HCT116 (cell line): ENCODE results near the gene ANO6. TPM values are rescaled to one million over a fixed set of nuclear protein-coding genes. Genes with fewer than 3 reads are reported as not detected.

Experiments used
- ATAC-seq: fragments of 200-7000 bp; cut with Tn5 transposase; 2 replicates; pipeline ENCODE4 v1.9.1; 2020; ENCODE audit warnings: mild to moderate bottlenecking, moderate library complexity
- BruUV-seq: library from RNA; stranded (reverse); fragments of 400-500 nt; replicated peaks from 2 replicates; lab custom pipeline; 2021; lab: Mats Ljungman, UMichigan
- CTCF ChIA-PET: fragments of 300-600 bp; sonication (Branson Sonifier 250); formaldehyde crosslinking; loops from one replicate; lab custom pipeline; 2021; ENCODE audit warnings: antibody characterized with exemption; lab: Charles Lee
- POLR2A ChIA-PET: fragments of 300-600, 350-600 bp; sonication (Branson Sonifier 250); formaldehyde crosslinking; loops from one replicate; lab custom pipeline; 2021; ENCODE audit warnings: antibody characterized with exemption; lab: Charles Lee
- RAD21 ChIA-PET, 2 experiments: fragments of 300-600 bp; sonication (Branson Sonifier 250); formaldehyde crosslinking; loops; one replicate each; lab custom pipeline; 2023; ENCODE audit warnings: low total read pairs in 2 of 2; ENCODE audit not compliant: uncharacterized antibody in 2 of 2, unreplicated experiment in 2 of 2, low non-redundant PET in 1 of 2; lab: Charles Lee
- DNase-seq: peaks from one replicate; pipeline ENCODE4 v3.0.0-alpha.2; 2010; ENCODE audit warnings: low read depth, low spot score
- H2AFZ ChIP-seq: fragments of 200-600 bp; shearing (Covaris generic), sonication (generic); 2 replicates; pipeline ENCODE4 v1.6.1; 2017; ENCODE audit warnings: low read depth, mixed run types, mixed read lengths, antibody characterized with exemption, low read length; ENCODE audit not compliant: poor library complexity, severe bottlenecking
- H3K27ac ChIP-seq: 2 replicates; pipeline ENCODE4 v1.5.1; 2012; ENCODE audit warnings: low read depth, low read length
- H3K27me3 ChIP-seq: fragments of 200-600 bp; sonication (generic); 2 replicates; pipeline ENCODE4 v1.6.1; 2016; ENCODE audit warnings: mixed run types, low read length, mixed read lengths; ENCODE audit not compliant: insufficient read depth
- H3K36me3 ChIP-seq, 2 experiments: fragments of 200-500 bp in 1 of 2; fragments of 200-600 bp in 1 of 2; sonication (Bioruptor generic) in 1 of 2; sonication (generic) in 1 of 2; 2 replicates each; pipeline versions ENCODE4 v1.5.1 to v1.6.1; 2014 to 2016; ENCODE audit warnings: low read length in 2 of 2, inconsistent platforms in 1 of 2, mixed read lengths in 1 of 2, mixed run types in 1 of 2; ENCODE audit not compliant: insufficient read depth in 2 of 2, control insufficient read depth in 1 of 2
- H3K4me1 ChIP-seq, 2 experiments: fragments of 200-600 bp in 1 of 2; sonication (generic) in 1 of 2; 2 replicates each; pipeline versions ENCODE4 v1.5.1 to v1.6.1; 2012 to 2017; ENCODE audit warnings: low read length in 2 of 2, inconsistent platforms in 1 of 2, mild to moderate bottlenecking in 1 of 2, mixed read lengths in 1 of 2, mixed run types in 1 of 2, moderate library complexity in 1 of 2; ENCODE audit not compliant: insufficient read depth in 2 of 2, control insufficient read depth in 1 of 2
- H3K4me2 ChIP-seq: fragments of 200-600 bp; sonication (generic); 2 replicates; pipeline ENCODE4 v1.6.1; 2017; ENCODE audit warnings: mixed run types, low read length, mixed read lengths
- H3K4me3 ChIP-seq, 2 experiments: fragments of 200-600 bp in 1 of 2; sonication (generic) in 1 of 2; replicated peaks in 1 of 2; 2 replicates each; pipeline ENCODE4 v1.5.1; 2011 to 2016; ENCODE audit warnings: low read length in 2 of 2, control low read depth in 1 of 2, low read depth in 1 of 2, mild to moderate bottlenecking in 1 of 2, mixed read lengths in 1 of 2, mixed run types in 1 of 2
- H3K79me2 ChIP-seq: fragments of 200-600 bp; sonication (generic); 2 replicates; pipeline ENCODE4 v1.6.1; 2017; ENCODE audit warnings: mild to moderate bottlenecking, mixed run types, low read length, moderate library complexity, mixed read lengths; ENCODE audit not compliant: insufficient read depth
- H3K9ac ChIP-seq: fragments of 200-600 bp; sonication (generic); 2 replicates; pipeline ENCODE4 v1.6.1; 2016; ENCODE audit warnings: low read length, mixed read lengths
- H3K9me2 ChIP-seq: fragments of 200-600 bp; sonication (generic), shearing (Covaris generic); 2 replicates; pipeline ENCODE4 v1.6.1; 2017; ENCODE audit warnings: mixed run types, mild to moderate bottlenecking, moderate library complexity; ENCODE audit not compliant: insufficient read depth
- H3K9me3 ChIP-seq, 2 experiments: fragments of 200-500 bp in 1 of 2; fragments of 200-600 bp in 1 of 2; sonication (Bioruptor generic) in 1 of 2; sonication (generic) in 1 of 2; 2 replicates each; pipeline ENCODE4 v1.6.1; 2014 to 2017; ENCODE audit warnings: low read length in 2 of 2, mixed read lengths in 2 of 2, inconsistent platforms in 1 of 2, low read depth in 1 of 2, mild to moderate bottlenecking in 1 of 2, mixed run types in 1 of 2, moderate library complexity in 1 of 2; ENCODE audit not compliant: control insufficient read depth in 1 of 2, insufficient read depth in 1 of 2
- H4K20me1 ChIP-seq: fragments of 200-600 bp; sonication (generic), shearing (Covaris generic); 2 replicates; pipeline ENCODE4 v1.6.1; 2017; ENCODE audit warnings: mixed run types, mild to moderate bottlenecking, moderate library complexity; ENCODE audit not compliant: insufficient read depth
- ATF3 ChIP-seq: IDR thresholded peaks from 2 replicates; pipeline ENCODE4 v1.6.1; 2012
- CBX3 ChIP-seq: IDR thresholded peaks from 2 replicates; pipeline ENCODE4 v1.6.1; 2012; ENCODE audit warnings: low read depth
- ELF1 ChIP-seq: IDR thresholded peaks from 2 replicates; pipeline ENCODE4 v1.6.1; 2012; ENCODE audit warnings: low read depth, borderline replicate concordance
- EZH2 ChIP-seq: fragments of 200-600 bp; sonication (generic); IDR thresholded peaks from 2 replicates; pipeline ENCODE4 v1.6.1; 2017; ENCODE audit warnings: antibody characterized with exemption, mixed run types
- EZH2phosphoT487 ChIP-seq: fragments of 200-600 bp; IDR thresholded peaks from 2 replicates; pipeline ENCODE4 v1.6.1; 2018; ENCODE audit warnings: antibody characterized with exemption, borderline replicate concordance
- FOSL1 ChIP-seq: IDR thresholded peaks from 2 replicates; pipeline ENCODE4 v1.6.1; 2012; ENCODE audit warnings: low read depth
- POLR2A ChIP-seq: IDR thresholded peaks from 2 replicates; pipeline ENCODE4 v1.7.0; 2011; ENCODE audit warnings: borderline replicate concordance; ENCODE audit not compliant: insufficient read depth, insufficient read length; ENCODE audit errors: extremely low read depth
- REST ChIP-seq: IDR thresholded peaks from 2 replicates; pipeline ENCODE4 v1.6.1; 2012; ENCODE audit warnings: low read depth
- SP1 ChIP-seq: IDR thresholded peaks from 2 replicates; pipeline ENCODE4 v1.6.1; 2012; ENCODE audit warnings: low read depth
- TCF7L2 ChIP-seq: IDR thresholded peaks from 2 replicates; pipeline ENCODE4 v1.7.0; 2011; ENCODE audit warnings: borderline replicate concordance, inconsistent platforms; ENCODE audit not compliant: insufficient read depth, insufficient read length; ENCODE audit errors: extremely low read depth
- ZNF274 ChIP-seq: fragments of 200-500 bp; sonication (Bioruptor generic); IDR thresholded peaks from 2 replicates; pipeline ENCODE4 v1.6.1; 2014; ENCODE audit warnings: mild to moderate bottlenecking, low read depth, low read length, inconsistent platforms
- intact Hi-C: fragments of 100-400 bp; cut with micrococcal nuclease; formaldehyde crosslinking; loops from 2 replicates; pipeline ENCODE4 v1.10.0; 2022
- total RNA-seq: library from RNA; stranded (reverse); gene quantifications from one replicate; pipeline ENCODE4 v1.2.1, GENCODE V29; 2021; ENCODE audit not compliant: unreplicated experiment

The ANO6 gene
- total RNA-seq, 1 experiment from 2014 or later: 36.7 TPM

DNA sequence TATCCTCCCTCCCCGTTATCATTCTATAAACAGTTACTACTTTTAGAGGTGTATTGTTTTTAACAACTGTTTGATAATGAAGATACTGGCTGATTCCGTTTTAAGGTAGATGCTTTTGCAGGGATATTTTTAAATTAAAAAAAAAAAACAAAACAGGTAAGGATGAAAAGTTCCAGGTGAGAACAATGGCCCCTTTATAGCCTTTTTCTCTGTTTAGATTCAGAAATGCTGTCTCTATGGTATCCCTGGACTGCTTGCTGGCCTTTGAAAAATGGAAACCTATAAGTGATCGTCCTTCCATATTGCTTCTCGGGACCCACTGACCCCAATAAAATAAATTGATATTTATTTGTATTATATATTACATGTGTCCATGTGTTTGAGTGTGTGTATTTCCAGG, 23.2 kb upstream of the ANO6 start:
- Histone ChIP-seq H3K9me2 (no peaks in the 10 kb centered on the region), H2AFZ (no peak overlapping the region), H3K4me1 (peaks cover 26 to 28% of the 10 kb centered on the region in 2 experiments), H3K4me2 (peak overlapping the region; percentile 63), H3K79me2 (no peaks in the 10 kb centered on the region), H3K4me3 (no peak overlapping the region; a peak in 1 of 4 replicates), H3K27ac (no peak overlapping the region; the same call in 1 of the 2 replicates), H3K9ac (no peak overlapping the region), H3K27me3 (no peaks in the 10 kb centered on the region), H3K9me3 (no peaks in the 10 kb centered on the region), H4K20me1 (no peaks in the 10 kb centered on the region)
- peak; percentile 23; the same call in 1 of the 2 replicates for ATAC-seq
- intact Hi-C loops: no loop called here
- POLR2A ChIA-PET: no interaction called here
- CTCF ChIA-PET: no interaction called here
- BruUV-seq: no TSS peak
- RAD21 ChIA-PET: interaction anchor here in 1 of 2 experiments (1.5 kb wide), 1 partner anchor 10 kb away, joined by 3 read pairs; no protein-coding TSS in a partner anchor
- no peak for DNase-seq
- TF ChIP-seq CBX3 (no peak), EZH2phosphoT487 (no peak), POLR2A (no peak), ZNF274 (no peak), ELF1 (no peak), TCF7L2 (no peak), ATF3 (no peak), SP1 (no peak), EZH2 (no peak), FOSL1 (no peak), REST (no peak)
- TF ChIP-seq, all 23 proteins: peak for 0
- no peaks in the 10 kb centered on the region for H3K36me3 ChIP-seq
